Bone marrow (tissue), 2 donors: Measurements from ENCODE around the gene TDRD9.
"Not testable (repeated sequence)": the region's sequence is repeated elsewhere in the genome, so short reads cannot be mapped to it uniquely, and the experiment has no call there.

ENCODE experiments used
- DNase-seq, 2 donors: peaks; one replicate each; lab custom pipeline; 2025; lab: John Stamatoyannopoulos, UW

TDRD9 gene

DNA sequence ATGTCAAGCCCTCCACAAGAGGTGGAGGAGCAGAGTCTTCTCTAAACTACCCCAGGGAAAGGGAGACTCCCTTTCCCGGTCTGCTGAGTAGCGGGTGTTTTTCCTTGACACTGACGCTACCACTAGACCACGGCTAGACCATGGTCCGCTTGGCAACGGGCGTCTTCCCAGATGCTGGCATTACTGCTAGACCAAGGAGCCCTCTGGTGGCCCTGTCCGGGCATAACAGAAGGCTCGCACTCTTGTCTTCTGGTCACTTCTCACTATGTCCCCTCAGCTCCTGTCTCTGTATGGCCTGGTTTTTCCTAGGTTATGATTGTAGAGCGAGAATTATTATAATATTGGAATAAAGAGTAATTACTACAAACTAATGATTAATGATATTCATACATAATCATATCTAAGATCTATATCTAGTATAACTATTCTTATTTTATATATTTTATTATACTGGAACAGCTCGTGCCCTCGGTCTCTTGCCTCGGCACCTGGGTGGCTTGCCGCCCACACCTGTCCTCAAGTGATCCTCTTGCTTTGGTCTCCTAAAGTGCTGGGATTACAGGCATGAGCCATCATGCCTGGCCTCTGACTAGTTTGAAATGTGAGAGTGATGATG is 52.5 kb downstream of the TDRD9 start:
- DNase-seq, result not testable (repeated sequence)

DNA sequence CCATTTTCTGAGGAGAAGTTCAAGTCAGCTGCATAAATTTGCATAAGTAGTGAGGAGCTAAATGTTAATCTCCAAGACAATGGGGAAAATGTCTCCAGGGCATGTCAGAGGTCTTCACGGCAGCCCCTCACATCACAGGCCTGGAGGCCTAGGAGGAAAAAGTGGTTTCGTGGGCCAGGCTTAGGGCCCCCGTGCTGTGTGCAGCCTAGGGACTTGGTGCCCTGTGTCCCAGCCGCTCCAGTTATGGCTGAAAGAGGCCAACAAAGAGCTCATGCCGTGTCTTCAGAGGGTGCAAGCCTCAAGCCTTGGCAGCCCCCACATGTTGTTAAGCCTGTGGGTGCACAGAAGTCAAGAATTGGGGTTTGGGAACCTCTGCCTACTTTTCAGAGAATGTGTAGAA is 55.9 kb downstream of the TDRD9 start:
- no peak for DNase-seq

DNA sequence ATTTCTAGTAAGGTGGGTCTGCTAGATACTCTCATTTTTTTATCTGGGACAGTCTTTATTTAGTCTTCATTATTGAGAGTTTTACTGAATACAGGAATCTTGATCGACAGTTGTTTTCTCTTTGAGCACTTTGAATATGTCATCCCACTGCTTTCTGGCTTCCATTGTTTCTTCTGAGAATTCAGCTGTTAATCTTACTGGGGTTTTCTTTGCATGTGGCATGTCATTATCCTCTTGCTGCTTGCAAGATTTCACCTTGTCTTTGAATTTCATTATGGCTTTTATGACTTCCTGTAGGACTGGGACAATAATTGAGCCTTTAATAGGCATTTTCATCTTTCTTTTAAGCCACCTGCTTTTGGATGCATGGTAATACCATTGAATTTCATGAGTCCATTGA is 60.8 kb downstream of the TDRD9 start:
- DNase-seq, result no peak

- no peak for DNase-seq
These were observed 61.7 kb downstream of the TDRD9 start for GRCh38 chr14:103989964-103990363.

GRCh38 chr14:103994535-103995184 is 66.4 kb downstream of the TDRD9 start:
- DNase-seq, result no peak

- no peak for DNase-seq
These were observed 67.6 kb downstream of the TDRD9 start for GRCh38 chr14:103995876-103996275.

GRCh38 chr14:103997391-103997790 is 69.1 kb downstream of the TDRD9 start:
- no peak for DNase-seq

DNA sequence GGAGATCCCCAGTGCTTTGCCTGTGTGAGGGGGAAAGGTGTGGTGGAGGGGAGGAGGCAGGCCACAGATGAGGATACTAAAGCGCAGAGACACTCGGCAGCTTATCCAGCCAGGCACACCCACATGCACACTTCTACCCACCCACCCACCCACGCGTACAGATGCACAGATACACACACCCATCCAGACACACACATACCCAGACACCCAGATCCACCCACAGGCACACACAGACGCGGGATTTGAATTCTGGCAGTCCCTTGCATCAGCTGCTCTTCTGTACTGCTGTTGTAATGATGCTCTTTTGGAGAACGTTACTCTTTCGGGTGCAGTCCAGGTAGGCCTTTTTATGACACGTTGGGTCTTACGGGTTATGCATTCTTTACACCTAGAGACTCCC is 69.8 kb downstream of the TDRD9 start:
- no peak for DNase-seq

DNA sequence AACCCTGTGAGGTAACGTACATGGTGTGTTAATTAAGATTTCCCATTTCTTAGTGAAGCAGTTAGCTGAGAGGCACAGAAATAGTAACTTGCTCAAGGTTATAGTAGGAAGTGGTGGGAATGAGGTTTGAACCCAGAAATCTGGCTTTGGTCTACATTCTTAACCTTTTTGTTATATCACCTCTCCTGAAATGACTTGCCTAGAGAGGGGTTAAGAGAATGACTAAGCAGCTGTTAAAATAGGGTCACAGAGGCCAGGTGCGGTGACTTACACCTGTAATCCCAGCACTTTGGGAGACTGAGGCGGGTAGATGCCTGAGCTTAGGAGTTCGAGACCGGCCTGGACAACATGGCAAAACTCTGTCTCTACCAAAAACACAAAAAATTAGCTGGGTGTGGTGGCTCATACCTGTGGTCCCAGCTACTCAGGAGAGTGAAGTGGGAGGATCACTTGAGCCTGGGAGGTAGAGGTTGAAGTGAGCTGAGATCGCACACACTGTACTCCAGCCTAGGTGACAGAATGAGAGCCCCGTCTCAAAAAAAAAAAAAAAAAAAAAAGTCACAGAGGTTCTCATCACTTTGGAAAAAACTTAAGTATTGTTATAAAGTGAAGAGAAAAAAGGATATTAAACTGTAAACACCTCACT is 71.7 kb downstream of the TDRD9 start:
- DNase-seq, result no peak

GRCh38 chr14:104001003-104001402 is 72.7 kb downstream of the TDRD9 start:
- no peak for DNase-seq

GRCh38 chr14:104003616-104004015 is 75.4 kb downstream of the TDRD9 start:
- no peak for DNase-seq

- no peak for DNase-seq
These were observed 76.6 kb downstream of the TDRD9 start for GRCh38 chr14:104004849-104005248.

DNA sequence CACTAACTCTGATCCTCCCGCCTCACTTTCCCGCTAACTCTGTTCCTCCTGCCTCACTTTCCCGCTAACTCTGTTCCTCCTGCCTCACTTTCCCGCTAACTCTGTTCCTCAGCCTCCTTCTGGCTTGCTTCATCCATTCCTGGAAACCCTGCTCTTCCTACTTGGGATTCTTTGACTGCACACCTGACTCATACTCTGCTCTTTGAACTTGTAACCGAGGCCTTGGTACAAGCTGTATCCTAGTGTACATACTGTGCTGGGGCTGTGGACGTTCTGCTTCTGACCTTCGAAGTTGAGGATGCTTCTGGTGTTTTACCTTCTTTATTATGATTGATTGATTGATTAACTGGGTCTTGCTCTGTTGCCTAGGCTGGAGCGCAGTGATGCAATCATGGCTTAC is 77.2 kb downstream of the TDRD9 start:
- DNase-seq, result no peak

DNA sequence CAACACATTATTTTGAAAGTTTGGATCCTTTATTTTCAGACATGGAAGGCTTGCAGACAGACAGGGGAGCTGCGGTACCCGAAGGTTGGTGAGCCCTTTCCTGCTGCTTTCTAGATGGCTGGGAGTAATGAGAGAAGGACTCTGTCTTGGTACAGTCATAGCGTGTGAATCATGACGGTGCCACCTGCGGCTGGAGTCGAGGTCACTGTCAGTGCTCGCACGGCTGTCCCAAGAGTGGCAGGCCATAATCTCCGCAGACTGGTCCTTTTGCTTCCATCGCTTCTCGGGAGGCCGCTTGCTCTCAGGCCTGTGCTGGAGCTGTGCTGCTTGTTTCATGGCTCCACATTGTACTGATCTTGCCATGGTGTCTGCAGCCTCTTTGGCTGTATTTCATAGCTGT is 78.9 kb downstream of the TDRD9 start:
- DNase-seq, result no peak

GRCh38 chr14:104009297-104009696 is 81.0 kb downstream of the TDRD9 start:
- DNase-seq, result no peak

GRCh38 chr14:104011824-104012517 is 83.7 kb downstream of the TDRD9 start:
- DNase-seq, result no peak

DNA sequence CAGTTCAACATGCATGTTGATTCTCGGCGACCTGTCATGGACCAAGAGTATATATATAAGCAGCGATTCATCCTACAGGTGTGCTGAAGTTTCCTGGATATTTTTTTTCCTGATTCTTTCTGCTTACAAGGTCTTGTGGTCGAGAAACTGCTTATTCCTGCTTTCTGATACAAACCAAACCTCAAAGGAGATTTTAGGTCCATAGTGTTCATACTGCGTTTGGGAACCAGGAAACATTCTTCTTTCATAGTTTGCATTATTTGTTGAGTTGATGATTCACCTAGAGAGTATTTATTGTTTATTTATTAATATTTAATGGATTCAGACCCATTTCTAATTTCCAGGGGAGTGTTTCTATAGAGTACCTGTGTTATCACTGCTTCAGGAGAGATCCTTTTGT is 86.5 kb downstream of the TDRD9 start:
- DNase-seq, result no peak

DNA sequence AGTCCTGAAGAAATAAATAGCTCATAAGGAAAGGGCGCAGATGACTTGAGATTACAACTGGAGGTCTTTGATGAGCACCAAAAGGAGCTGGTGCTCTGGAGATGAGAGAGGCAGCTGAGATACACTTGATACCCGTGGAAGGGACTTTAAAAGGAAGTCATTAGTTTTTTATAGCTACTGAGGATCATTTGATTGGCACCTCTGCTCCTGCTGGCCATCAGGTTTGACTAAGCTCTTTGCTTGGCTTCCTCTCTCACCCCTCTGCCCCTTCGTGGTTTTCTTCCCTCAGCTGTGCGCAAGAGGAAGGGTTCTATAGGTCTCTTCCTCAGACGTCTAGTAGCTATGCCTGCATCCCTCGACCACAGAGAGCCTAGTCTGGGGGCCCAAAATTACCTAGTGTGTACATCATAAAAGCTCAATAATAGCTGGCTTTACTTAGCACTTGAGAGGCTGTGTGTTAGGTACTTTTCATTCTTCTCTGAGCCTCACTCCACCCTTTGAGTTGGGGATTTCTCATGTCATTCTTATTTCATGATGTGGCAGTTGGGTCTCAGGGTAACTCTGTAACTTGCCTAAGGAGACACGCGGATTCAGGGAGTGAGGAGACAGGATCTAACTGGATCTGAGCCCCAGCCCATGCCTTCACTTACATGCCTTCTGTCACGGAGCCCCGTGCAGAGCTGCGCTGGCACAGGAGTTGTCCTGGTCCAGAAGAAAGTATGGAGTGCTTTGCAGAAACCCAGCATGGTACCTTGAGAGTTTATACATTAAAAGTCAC is 88.8 kb downstream of the TDRD9 start:
- DNase-seq, result no peak

DNA sequence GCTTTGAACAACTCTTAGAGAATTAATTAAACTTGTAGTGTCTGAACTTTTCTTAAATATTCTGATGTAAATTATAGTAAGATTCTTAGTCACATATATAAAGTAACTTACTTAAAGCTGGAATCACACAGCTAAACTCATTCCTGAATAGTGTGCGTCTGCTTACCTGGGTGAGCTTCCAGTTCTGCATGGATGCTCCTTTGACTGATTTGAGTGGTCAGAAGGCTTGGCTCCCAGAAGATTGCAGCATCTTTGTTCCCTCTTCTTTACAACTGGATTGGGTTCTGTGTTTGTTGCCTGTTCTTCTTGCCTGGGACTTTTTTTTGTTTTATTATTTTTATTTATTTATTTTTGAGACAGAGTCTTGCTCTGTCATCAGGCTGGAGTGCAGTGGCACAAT is 90.8 kb downstream of the TDRD9 start:
- no peak for DNase-seq

DNA sequence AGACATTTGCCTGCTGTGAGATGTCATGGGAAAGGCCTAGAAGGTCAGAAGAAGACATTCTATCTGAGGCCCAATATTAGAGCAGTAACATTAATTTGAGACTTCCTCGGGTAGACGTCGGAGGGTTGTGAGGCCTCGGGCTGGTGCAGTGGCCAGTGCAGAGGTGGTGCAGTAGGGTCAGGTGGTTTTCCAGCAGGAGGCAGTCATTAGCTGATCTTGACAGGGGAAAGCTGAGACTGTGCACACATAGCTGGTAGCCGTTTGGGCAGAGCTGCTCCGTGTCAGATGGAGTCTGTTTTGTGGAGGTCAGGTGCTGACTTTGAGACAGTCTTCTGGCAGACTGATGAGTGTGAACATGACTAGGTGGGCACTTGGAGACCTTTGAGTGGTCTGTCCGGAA is 91.5 kb downstream of the TDRD9 start:
- DNase-seq, result no peak

GRCh38 chr14:104020471-104020870 is 92.2 kb downstream of the TDRD9 start:
- DNase-seq, result no peak

DNA sequence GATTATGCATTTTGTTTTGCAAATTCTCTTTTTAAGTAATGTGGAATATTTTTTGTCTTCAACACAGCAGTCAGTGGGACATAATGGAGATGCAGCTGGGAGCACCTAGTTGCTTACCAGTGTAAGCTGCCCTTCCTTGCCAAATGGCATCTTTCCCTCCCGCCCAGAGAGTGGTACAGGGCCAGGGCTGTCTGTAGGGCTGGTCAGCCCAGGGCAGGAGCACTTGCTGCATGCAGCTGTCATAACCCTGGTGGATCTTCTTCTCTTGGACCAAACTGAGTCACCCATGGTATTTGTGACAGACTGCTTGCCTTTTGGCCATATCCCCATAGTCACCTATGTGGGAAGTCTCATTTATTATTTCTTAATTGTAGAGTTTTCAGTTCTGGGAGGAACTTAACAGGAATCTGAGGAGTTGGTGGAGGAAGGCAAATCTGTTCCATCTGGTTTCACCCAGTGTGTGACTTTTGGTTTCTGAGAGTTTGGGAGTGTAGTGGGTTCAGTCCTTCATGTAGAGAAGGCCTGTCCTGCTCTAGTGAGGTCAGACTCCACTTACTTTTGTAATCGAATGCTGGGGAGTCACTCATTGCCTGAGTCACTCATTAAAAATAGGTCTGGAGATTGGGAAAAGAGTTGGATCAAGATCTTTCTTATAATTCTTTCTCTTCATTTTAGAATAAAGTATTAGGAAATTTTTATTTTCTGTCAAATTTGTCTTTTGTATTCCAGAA is 95.2 kb downstream of the TDRD9 start:
- DNase-seq, result no peak
